SK-N-SH (cell line): Measurements from ENCODE around the gene PDE8A. TPM values are rescaled to one million over a fixed set of nuclear protein-coding genes. Genes with fewer than 3 reads are reported as not detected.

ENCODE experiments used
- CTCF ChIA-PET: fragments of 300-600, 350-600 bp; formaldehyde crosslinking; extraction: SDS; loops from one replicate; lab custom pipeline; 2021; lab: Yijun Ruan, JAX
- POLR2A ChIA-PET: fragments of 350-600 bp; sonication (Branson Sonifier 250); formaldehyde crosslinking; extraction: SDS; loops from one replicate; lab custom pipeline; 2020; ENCODE audit warnings: antibody characterized with exemption, inconsistent platforms; lab: Yijun Ruan, JAX
- DNase-seq: peaks from one replicate; pipeline ENCODE4 v3.0.0; 2012
- H2AFZ ChIP-seq: fragments of 200-600 bp; sonication (generic); 2 replicates; pipeline ENCODE4 v1.8.1; 2016; ENCODE audit warnings: antibody characterized with exemption, mild to moderate bottlenecking, low read depth
- H3F3A ChIP-seq: fragments of 200-600 bp; sonication (generic); replicated peaks from 2 replicates; pipeline ENCODE3; 2016; ENCODE audit warnings: antibody characterized with exemption, mild to moderate bottlenecking; ENCODE audit not compliant: insufficient read depth
- H3K27ac ChIP-seq, 2 experiments: fragments of 200-500 bp in 1 of 2; fragments of 200-600 bp in 1 of 2; sonication (Bioruptor generic) in 1 of 2; sonication (generic), shearing (Covaris generic) in 1 of 2; 2 replicates each; pipeline versions ENCODE4 v1.5.1 to v1.6.1; 2014 to 2016; ENCODE audit warnings: low read depth in 2 of 2, inconsistent platforms in 1 of 2, low read length in 1 of 2, mild to moderate bottlenecking in 1 of 2, mixed read lengths in 1 of 2
- H3K27me3 ChIP-seq: fragments of 200-600 bp; sonication (generic), shearing (Covaris generic); 2 replicates; pipeline ENCODE4 v1.6.1; 2016; ENCODE audit warnings: mixed run types; ENCODE audit not compliant: insufficient read depth
- H3K36me3 ChIP-seq, 2 experiments: fragments of 200-500 bp in 1 of 2; fragments of 200-600 bp in 1 of 2; sonication (Bioruptor generic) in 1 of 2; sonication (generic) in 1 of 2; replicated peaks in 1 of 2; 2 replicates each; pipeline versions ENCODE3 to v1.5.1; 2014 to 2016; ENCODE audit warnings: low read length in 1 of 2, mild to moderate bottlenecking in 1 of 2; ENCODE audit not compliant: insufficient read depth in 2 of 2, control insufficient read depth in 1 of 2
- H3K4me1 ChIP-seq, 2 experiments: fragments of 200-500 bp in 1 of 2; fragments of 200-600 bp in 1 of 2; sonication (Bioruptor generic) in 1 of 2; sonication (generic), shearing (Covaris generic) in 1 of 2; 2 replicates each; pipeline versions ENCODE4 v1.5.1 to v1.6.1; 2014 to 2016; ENCODE audit warnings: low read depth in 1 of 2, low read length in 1 of 2, mixed run types in 1 of 2; ENCODE audit not compliant: insufficient read depth in 2 of 2, control insufficient read depth in 1 of 2
- H3K4me2 ChIP-seq: fragments of 200-600 bp; sonication (generic), shearing (Covaris generic); 2 replicates; pipeline ENCODE4 v1.6.1; 2017; ENCODE audit warnings: mixed run types
- H3K4me3 ChIP-seq, 2 experiments: fragments of 200-500 bp in 1 of 2; fragments of 200-600 bp in 1 of 2; sonication (Bioruptor generic) in 1 of 2; sonication (generic), shearing (Covaris generic) in 1 of 2; 2 replicates each; pipeline versions ENCODE4 v1.5.1 to v1.8.1; 2014 to 2016; ENCODE audit warnings: low read depth in 2 of 2, inconsistent platforms in 1 of 2, low read length in 1 of 2, mild to moderate bottlenecking in 1 of 2, mixed read lengths in 1 of 2, moderate library complexity in 1 of 2
- H3K79me2 ChIP-seq: fragments of 200-600 bp; sonication (generic); 2 replicates; pipeline ENCODE4 v1.8.1; 2017; ENCODE audit warnings: mild to moderate bottlenecking; ENCODE audit not compliant: insufficient read depth
- H3K9ac ChIP-seq: fragments of 200-600 bp; sonication (generic); 2 replicates; pipeline ENCODE4 v1.6.1; 2017; ENCODE audit warnings: mixed run types
- H3K9me2 ChIP-seq: fragments of 200-600 bp; sonication (generic); 2 replicates; pipeline ENCODE4 v1.6.1; 2017; ENCODE audit warnings: mixed run types
- H3K9me3 ChIP-seq: fragments of 200-600 bp; sonication (generic); 2 replicates; pipeline ENCODE4 v1.6.1; 2017; ENCODE audit warnings: mixed run types, mild to moderate bottlenecking, moderate library complexity
- H4K20me1 ChIP-seq: fragments of 200-600 bp; sonication (generic); 2 replicates; pipeline ENCODE4 v1.6.1; 2017; ENCODE audit warnings: mild to moderate bottlenecking, mixed run types; ENCODE audit not compliant: insufficient read depth
- CHD2 ChIP-seq: fragments of 150-350 bp; IDR thresholded peaks from 2 replicates; pipeline ENCODE4 v1.6.1; 2018; ENCODE audit warnings: low read length; ENCODE audit not compliant: partially characterized antibody
- ELF1 ChIP-seq: IDR thresholded peaks from 2 replicates; pipeline ENCODE4 v1.4.0; 2012
- EP300 ChIP-seq, 2 experiments: IDR thresholded peaks; 2 replicates each; pipeline versions ENCODE4 v1.4.0 to v1.6.1; 2012; ENCODE audit warnings: borderline replicate concordance in 1 of 2, low read depth in 1 of 2, low read length in 1 of 2
- EZH2phosphoT487 ChIP-seq: fragments of 200-600 bp; sonication (generic); IDR thresholded peaks from 2 replicates; pipeline ENCODE4 v1.6.1; 2017; ENCODE audit warnings: low read depth, mixed run types, mild to moderate bottlenecking, antibody characterized with exemption, moderate library complexity, borderline replicate concordance
- FOXJ3 ChIP-seq: sonication (generic); formaldehyde crosslinking; IDR thresholded peaks from 2 replicates; pipeline ENCODE4 v1.5.1; 2020; ENCODE audit warnings: mild to moderate bottlenecking, missing genetic modification reagents
- GABPA ChIP-seq: IDR thresholded peaks from 2 replicates; pipeline ENCODE4 v1.4.0; 2012; ENCODE audit warnings: low read depth, mild to moderate bottlenecking
- GATA2 ChIP-seq: sonication (generic); formaldehyde crosslinking; IDR thresholded peaks from 2 replicates; pipeline ENCODE4 v1.5.0; 2020; ENCODE audit warnings: mild to moderate bottlenecking, missing genetic modification reagents
- JUND ChIP-seq: IDR thresholded peaks from 2 replicates; pipeline ENCODE4 v1.4.0; 2012
- MEF2A ChIP-seq: IDR thresholded peaks from 2 replicates; pipeline ENCODE4 v1.4.0; 2012; ENCODE audit warnings: low read depth, borderline replicate concordance
- MXI1 ChIP-seq: IDR thresholded peaks from 2 replicates; pipeline ENCODE4 v1.6.1; 2012; ENCODE audit warnings: mild to moderate bottlenecking, low read depth, low read length, improper control_type of control experiment
- NFIC ChIP-seq: IDR thresholded peaks from 2 replicates; pipeline ENCODE4 v1.4.0; 2012; ENCODE audit warnings: borderline replicate concordance
- NRF1 ChIP-seq: IDR thresholded peaks from 2 replicates; pipeline ENCODE4 v1.6.1; 2012; ENCODE audit warnings: low read depth, mild to moderate bottlenecking, low read length
- POLR2AphosphoS5 ChIP-seq: IDR thresholded peaks from 2 replicates; pipeline ENCODE4 v1.6.1; 2012; ENCODE audit warnings: low read depth, low read length
- RAD21 ChIP-seq: IDR thresholded peaks from 2 replicates; pipeline ENCODE4 v1.6.1; 2012; ENCODE audit warnings: mild to moderate bottlenecking, low read length
- RCOR1 ChIP-seq: fragments of 150-350 bp; IDR thresholded peaks from 2 replicates; pipeline ENCODE4 v1.6.1; 2017; ENCODE audit warnings: antibody characterized with exemption, low read length
- RXRA ChIP-seq: IDR thresholded peaks from 2 replicates; pipeline ENCODE4 v1.4.0; 2012; ENCODE audit warnings: low read depth, mild to moderate bottlenecking, borderline replicate concordance
- SIN3A ChIP-seq: IDR thresholded peaks from 2 replicates; pipeline ENCODE4 v1.6.1; 2012; ENCODE audit warnings: low read depth, mild to moderate bottlenecking, low read length, moderate library complexity, borderline replicate concordance
- SMC3 ChIP-seq: IDR thresholded peaks from 2 replicates; pipeline ENCODE4 v1.6.1; 2012; ENCODE audit warnings: low read depth, low read length, improper control_type of control experiment
- TEAD4 ChIP-seq: IDR thresholded peaks from 2 replicates; pipeline ENCODE4 v1.4.0; 2012; ENCODE audit warnings: mild to moderate bottlenecking, borderline replicate concordance; ENCODE audit not compliant: insufficient read depth
- USF2 ChIP-seq: fragments of 150-350 bp; IDR thresholded peaks from 2 replicates; pipeline ENCODE4 v1.6.1; 2017; ENCODE audit warnings: antibody characterized with exemption, low read length, low read depth, borderline replicate concordance
- YY1 ChIP-seq: IDR thresholded peaks from 2 replicates; pipeline ENCODE4 v1.4.0; 2012; ENCODE audit warnings: low read depth, mild to moderate bottlenecking
- WGBS: methylation state at CpG from one replicate; pipeline ENCODE4 v1.1.6; 2017; ENCODE audit warnings: low lambda C conversion rate; 5-methylcytosine and 5-hydroxymethylcytosine counted together
- polyA plus RNA-seq, 3 experiments: library from polyadenylated mRNA; depleted of rRNA; stranded (reverse); fragments of >200 nt; gene quantifications; 2 replicates each; pipeline ENCODE4 v1.2.3, GENCODE V29; 2012
- TF ChIP-seq, protein P1 (sequence below): fragments of 200-600 bp; sonication (generic); IDR thresholded peaks from 2 replicates; pipeline ENCODE4 v1.6.1; 2017; ENCODE audit warnings: antibody characterized with exemption, mild to moderate bottlenecking, moderate library complexity
- TF ChIP-seq, protein P2 (sequence below): IDR thresholded peaks from 2 replicates; pipeline ENCODE4; 2012
- TF ChIP-seq, protein P3 (sequence below): IDR thresholded peaks from 2 replicates; pipeline ENCODE4 v1.4.0; 2012; ENCODE audit warnings: low read depth, borderline replicate concordance

Gene PDE8A
- polyA plus RNA-seq, 1 of the 3 experiments (the other 2 are of a cell fraction), result 13.4 TPM

DNA sequence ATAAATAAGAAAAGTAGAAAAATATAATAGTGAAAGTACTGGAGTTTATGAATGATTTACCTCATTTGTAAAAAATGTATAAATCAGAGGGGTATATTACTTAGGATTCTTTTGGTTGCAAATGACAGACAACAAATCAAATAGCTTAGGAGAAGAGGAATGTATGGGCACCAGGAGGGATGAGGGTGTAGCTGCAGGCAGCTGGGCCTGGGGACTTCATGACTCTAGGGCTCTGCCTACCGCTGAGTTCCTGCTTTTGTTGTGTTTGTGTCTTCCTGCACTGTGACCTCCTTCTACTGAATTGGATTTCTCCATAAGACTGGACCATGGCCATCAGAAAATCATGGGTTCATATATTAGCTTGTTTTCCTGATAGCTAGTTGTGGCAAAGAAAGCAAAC, 27.9 kb upstream of the PDE8A start (continued):
- TF ChIP-seq EZH2phosphoT487 (no peak), GATA2 (CRISPR knock-in tag) (no peak), TEAD4 (no peak), ELF1 (no peak), POLR2AphosphoS5 (no peak), SIN3A (no peak)
- TF ChIP-seq, all 33 proteins: peak for 0

- CTCF ChIA-PET, result interaction anchor here (0.5 to 3.4 kb wide), 47 partner anchors 8 to 560 kb away, joined by 3 to 49 read pairs (median 4); partner anchors contain the start of gene PDE8A
- 20% methylated on average over 13 of the region's 15 CpGs for WGBS
- no peaks in the 10 kb centered on the region for H3K27me3 ChIP-seq
- H3K9ac ChIP-seq, result no peak overlapping the region; the same call in 1 of the 2 replicates
- H3K4me3 ChIP-seq, result peak overlapping the region; percentile 34 to 49
- peak; percentile 81 for DNase-seq
- H3K9me3 ChIP-seq, result no peaks in the 10 kb centered on the region
- H3K36me3 ChIP-seq, result no peaks in the 10 kb centered on the region
- H4K20me1 ChIP-seq, result no peaks in the 10 kb centered on the region
- POLR2A ChIA-PET, result interaction anchor here (1.1 kb wide), 1 partner anchor 25 kb away, joined by 4 read pairs; no protein-coding TSS in a partner anchor
- no peaks in the 10 kb centered on the region for H3K9me2 ChIP-seq
- H3F3A ChIP-seq, result peaks cover 11% of the 10 kb centered on the region
- peak overlapping the region; percentile 53 for H3K4me2 ChIP-seq
- H3K27ac ChIP-seq, result no peak overlapping the region
- peak overlapping the region; percentile 71 for H2AFZ ChIP-seq
- H3K79me2 ChIP-seq, result no peaks in the 10 kb centered on the region
- peaks cover 4 to 18% of the 10 kb centered on the region in 2 experiments; a peak in 2 of 4 replicates for H3K4me1 ChIP-seq
- TF ChIP-seq NRF1, result no peak
- TF ChIP-seq EZH2phosphoT487, result no peak
- TF ChIP-seq, protein P1, sequence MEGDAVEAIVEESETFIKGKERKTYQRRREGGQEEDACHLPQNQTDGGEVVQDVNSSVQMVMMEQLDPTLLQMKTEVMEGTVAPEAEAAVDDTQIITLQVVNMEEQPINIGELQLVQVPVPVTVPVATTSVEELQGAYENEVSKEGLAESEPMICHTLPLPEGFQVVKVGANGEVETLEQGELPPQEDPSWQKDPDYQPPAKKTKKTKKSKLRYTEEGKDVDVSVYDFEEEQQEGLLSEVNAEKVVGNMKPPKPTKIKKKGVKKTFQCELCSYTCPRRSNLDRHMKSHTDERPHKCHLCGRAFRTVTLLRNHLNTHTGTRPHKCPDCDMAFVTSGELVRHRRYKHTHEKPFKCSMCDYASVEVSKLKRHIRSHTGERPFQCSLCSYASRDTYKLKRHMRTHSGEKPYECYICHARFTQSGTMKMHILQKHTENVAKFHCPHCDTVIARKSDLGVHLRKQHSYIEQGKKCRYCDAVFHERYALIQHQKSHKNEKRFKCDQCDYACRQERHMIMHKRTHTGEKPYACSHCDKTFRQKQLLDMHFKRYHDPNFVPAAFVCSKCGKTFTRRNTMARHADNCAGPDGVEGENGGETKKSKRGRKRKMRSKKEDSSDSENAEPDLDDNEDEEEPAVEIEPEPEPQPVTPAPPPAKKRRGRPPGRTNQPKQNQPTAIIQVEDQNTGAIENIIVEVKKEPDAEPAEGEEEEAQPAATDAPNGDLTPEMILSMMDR, result peak; percentile 78
- TF ChIP-seq MEF2A, result no peak
- TF ChIP-seq, protein P2, sequence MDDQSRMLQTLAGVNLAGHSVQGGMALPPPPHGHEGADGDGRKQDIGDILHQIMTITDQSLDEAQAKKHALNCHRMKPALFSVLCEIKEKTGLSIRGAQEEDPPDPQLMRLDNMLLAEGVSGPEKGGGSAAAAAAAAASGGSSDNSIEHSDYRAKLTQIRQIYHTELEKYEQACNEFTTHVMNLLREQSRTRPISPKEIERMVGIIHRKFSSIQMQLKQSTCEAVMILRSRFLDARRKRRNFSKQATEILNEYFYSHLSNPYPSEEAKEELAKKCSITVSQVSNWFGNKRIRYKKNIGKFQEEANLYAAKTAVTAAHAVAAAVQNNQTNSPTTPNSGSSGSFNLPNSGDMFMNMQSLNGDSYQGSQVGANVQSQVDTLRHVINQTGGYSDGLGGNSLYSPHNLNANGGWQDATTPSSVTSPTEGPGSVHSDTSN, result no peak
- TF ChIP-seq CHD2, result peak; percentile 38
- no peak for TF ChIP-seq SIN3A
- TF ChIP-seq GATA2 (CRISPR knock-in tag), result no peak
- no peak for TF ChIP-seq RCOR1
- no peak for TF ChIP-seq USF2
- no peak for TF ChIP-seq EP300 (IDR thresholded peaks at IDR 0.05; ENCODE audit: borderline replicate concordance in 1 of 2, low read depth in 1 of 2, low read length in 1 of 2)
- no peak for TF ChIP-seq POLR2AphosphoS5
- TF ChIP-seq RXRA, result no peak
- TF ChIP-seq RAD21, result peak; percentile 89
- TF ChIP-seq SMC3, result peak; percentile 88
- TF ChIP-seq FOXJ3, result no peak
- TF ChIP-seq GABPA, result no peak
- no peak for TF ChIP-seq NFIC
- TF ChIP-seq JUND, result no peak
- 0 out of 2 replicates have a peak, but pooled peaks have one; percentile 18 for TF ChIP-seq MXI1
- TF ChIP-seq ELF1, result no peak
- TF ChIP-seq TEAD4, result no peak
- no peak for TF ChIP-seq YY1
- TF ChIP-seq, protein P3, sequence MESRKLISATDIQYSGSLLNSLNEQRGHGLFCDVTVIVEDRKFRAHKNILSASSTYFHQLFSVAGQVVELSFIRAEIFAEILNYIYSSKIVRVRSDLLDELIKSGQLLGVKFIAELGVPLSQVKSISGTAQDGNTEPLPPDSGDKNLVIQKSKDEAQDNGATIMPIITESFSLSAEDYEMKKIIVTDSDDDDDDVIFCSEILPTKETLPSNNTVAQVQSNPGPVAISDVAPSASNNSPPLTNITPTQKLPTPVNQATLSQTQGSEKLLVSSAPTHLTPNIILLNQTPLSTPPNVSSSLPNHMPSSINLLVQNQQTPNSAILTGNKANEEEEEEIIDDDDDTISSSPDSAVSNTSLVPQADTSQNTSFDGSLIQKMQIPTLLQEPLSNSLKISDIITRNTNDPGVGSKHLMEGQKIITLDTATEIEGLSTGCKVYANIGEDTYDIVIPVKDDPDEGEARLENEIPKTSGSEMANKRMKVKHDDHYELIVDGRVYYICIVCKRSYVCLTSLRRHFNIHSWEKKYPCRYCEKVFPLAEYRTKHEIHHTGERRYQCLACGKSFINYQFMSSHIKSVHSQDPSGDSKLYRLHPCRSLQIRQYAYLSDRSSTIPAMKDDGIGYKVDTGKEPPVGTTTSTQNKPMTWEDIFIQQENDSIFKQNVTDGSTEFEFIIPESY, result no peak
Measured at GRCh38 chr15:84955089-84955848, 26.4 kb upstream of the PDE8A start.
